HEK293 (cell line): Measurements from ENCODE around the gene RNF151.

Experiments used
- ELK4 ChIP-seq: IDR thresholded peaks from 2 replicates; pipeline ENCODE4 v1.6.1; 2011; ENCODE audit warnings: mild to moderate bottlenecking, low read depth, low read length, borderline replicate concordance
- IKZF3 ChIP-seq: fragments of 450-650 bp; IDR thresholded peaks from 2 replicates; pipeline ENCODE4 v1.5.0; 2018; ENCODE audit warnings: missing biosample characterization, mild to moderate bottlenecking, missing genetic modification characterization, moderate library complexity
- KLF1 ChIP-seq: fragments of 450-650 bp; formaldehyde crosslinking; IDR thresholded peaks from 2 replicates; pipeline ENCODE4 v1.5.1; 2016; ENCODE audit warnings: missing biosample characterization, missing genetic modification characterization
- PRDM10 ChIP-seq: fragments of 450-650 bp; formaldehyde crosslinking; IDR thresholded peaks from 2 replicates; pipeline ENCODE4 v1.5.1; 2016; ENCODE audit warnings: missing biosample characterization, missing genetic modification characterization
- REPIN1 ChIP-seq: fragments of 450-650 bp; formaldehyde crosslinking; IDR thresholded peaks from 2 replicates; pipeline ENCODE4 v1.5.1; 2017; ENCODE audit warnings: missing biosample characterization, missing genetic modification characterization, low read depth
- YY1 ChIP-seq: fragments of 450-650 bp; formaldehyde crosslinking; IDR thresholded peaks from 2 replicates; pipeline ENCODE4 v1.5.1; 2018; ENCODE audit warnings: missing biosample characterization, missing genetic modification characterization
- ZNF121 ChIP-seq: fragments of 450-650 bp; formaldehyde crosslinking; IDR thresholded peaks from 2 replicates; pipeline ENCODE4 v1.5.1; 2016; ENCODE audit warnings: missing biosample characterization, missing genetic modification characterization
- ZNF239 ChIP-seq: fragments of 450-650 bp; formaldehyde crosslinking; IDR thresholded peaks from 2 replicates; pipeline ENCODE4 v1.5.1; 2016; ENCODE audit warnings: missing biosample characterization, missing genetic modification characterization
- TF ChIP-seq, protein P1 (sequence below): fragments of 450-650 bp; formaldehyde crosslinking; IDR thresholded peaks from 2 replicates; pipeline ENCODE4 v1.5.1; 2016; ENCODE audit warnings: missing biosample characterization, missing genetic modification characterization
- TF ChIP-seq, protein P2 (sequence below): fragments of 450-650 bp; formaldehyde crosslinking; IDR thresholded peaks from 2 replicates; pipeline ENCODE4 v1.5.1; 2016; ENCODE audit warnings: missing biosample characterization, missing genetic modification characterization, low read depth

DNA sequence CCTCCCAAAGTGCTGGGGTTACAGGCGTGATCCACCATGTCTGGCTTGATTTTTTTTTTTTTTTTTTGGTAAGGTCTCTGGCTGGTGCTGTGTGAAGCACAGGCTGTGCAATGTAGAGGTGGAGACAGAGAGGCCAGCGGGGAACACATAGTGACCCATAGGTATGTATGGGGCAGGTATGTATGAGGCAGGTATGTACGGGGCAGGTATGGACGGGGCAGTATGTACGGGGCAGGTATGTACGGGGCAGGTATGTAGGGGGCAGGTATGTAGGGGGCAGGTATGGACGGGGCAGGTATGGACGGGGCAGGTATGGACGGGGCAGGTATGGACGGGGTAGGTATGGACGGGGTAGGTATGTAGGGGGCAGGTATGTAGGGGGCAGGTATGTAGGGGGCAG lies 17.1 kb upstream of the RNF151 start:
- TF ChIP-seq, protein P1, sequence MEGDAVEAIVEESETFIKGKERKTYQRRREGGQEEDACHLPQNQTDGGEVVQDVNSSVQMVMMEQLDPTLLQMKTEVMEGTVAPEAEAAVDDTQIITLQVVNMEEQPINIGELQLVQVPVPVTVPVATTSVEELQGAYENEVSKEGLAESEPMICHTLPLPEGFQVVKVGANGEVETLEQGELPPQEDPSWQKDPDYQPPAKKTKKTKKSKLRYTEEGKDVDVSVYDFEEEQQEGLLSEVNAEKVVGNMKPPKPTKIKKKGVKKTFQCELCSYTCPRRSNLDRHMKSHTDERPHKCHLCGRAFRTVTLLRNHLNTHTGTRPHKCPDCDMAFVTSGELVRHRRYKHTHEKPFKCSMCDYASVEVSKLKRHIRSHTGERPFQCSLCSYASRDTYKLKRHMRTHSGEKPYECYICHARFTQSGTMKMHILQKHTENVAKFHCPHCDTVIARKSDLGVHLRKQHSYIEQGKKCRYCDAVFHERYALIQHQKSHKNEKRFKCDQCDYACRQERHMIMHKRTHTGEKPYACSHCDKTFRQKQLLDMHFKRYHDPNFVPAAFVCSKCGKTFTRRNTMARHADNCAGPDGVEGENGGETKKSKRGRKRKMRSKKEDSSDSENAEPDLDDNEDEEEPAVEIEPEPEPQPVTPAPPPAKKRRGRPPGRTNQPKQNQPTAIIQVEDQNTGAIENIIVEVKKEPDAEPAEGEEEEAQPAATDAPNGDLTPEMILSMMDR = no peak
- TF ChIP-seq ZNF121 = no peak
- no peak for TF ChIP-seq ELK4
- TF ChIP-seq REPIN1 (tag by site-specific recombination) = no peak
- no peak for TF ChIP-seq KLF1
- no peak for TF ChIP-seq YY1 (tag by site-specific recombination)
- no peak for TF ChIP-seq PRDM10 (tag by site-specific recombination)
- no peak for TF ChIP-seq IKZF3 (tag by site-specific recombination)
- TF ChIP-seq ZNF239 (tag by site-specific recombination) = no peak
- TF ChIP-seq, protein P2, sequence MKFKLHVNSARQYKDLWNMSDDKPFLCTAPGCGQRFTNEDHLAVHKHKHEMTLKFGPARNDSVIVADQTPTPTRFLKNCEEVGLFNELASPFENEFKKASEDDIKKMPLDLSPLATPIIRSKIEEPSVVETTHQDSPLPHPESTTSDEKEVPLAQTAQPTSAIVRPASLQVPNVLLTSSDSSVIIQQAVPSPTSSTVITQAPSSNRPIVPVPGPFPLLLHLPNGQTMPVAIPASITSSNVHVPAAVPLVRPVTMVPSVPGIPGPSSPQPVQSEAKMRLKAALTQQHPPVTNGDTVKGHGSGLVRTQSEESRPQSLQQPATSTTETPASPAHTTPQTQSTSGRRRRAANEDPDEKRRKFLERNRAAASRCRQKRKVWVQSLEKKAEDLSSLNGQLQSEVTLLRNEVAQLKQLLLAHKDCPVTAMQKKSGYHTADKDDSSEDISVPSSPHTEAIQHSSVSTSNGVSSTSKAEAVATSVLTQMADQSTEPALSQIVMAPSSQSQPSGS (tag by site-specific recombination) = no peak
